GM12878 (cell line): Measurements from ENCODE around the gene MAGI2. TPM values are rescaled to one million over a fixed set of nuclear protein-coding genes. Genes with fewer than 3 reads are reported as not detected.

Experiments used
- CEBPB ChIP-seq, 2 experiments: fragments of 150-350 bp in 1 of 2; IDR thresholded peaks; 2 replicates each; pipeline ENCODE4 v1.6.1; 2012 to 2014; ENCODE audit warnings: low read depth in 2 of 2, low read length in 2 of 2, borderline replicate concordance in 1 of 2, inconsistent platforms in 1 of 2
- ESRRA ChIP-seq: IDR thresholded peaks from 2 replicates; pipeline ENCODE4 v1.6.1; 2012; ENCODE audit warnings: mild to moderate bottlenecking, low read length, improper control_type of control experiment
- JUND ChIP-seq: IDR thresholded peaks from 2 replicates; pipeline ENCODE4 v1.6.1; 2012; ENCODE audit warnings: low read depth, mild to moderate bottlenecking, low read length, improper control_type of control experiment, moderate library complexity
- KDM1A ChIP-seq: fragments of 200-600 bp; sonication (generic); IDR thresholded peaks from 2 replicates; pipeline ENCODE4 v1.6.1; 2016; ENCODE audit warnings: borderline replicate concordance
- LARP7 ChIP-seq: fragments of 450-650 bp; IDR thresholded peaks from 2 replicates; pipeline ENCODE4 v1.6.1; 2017; ENCODE audit warnings: mild to moderate bottlenecking
- MYB ChIP-seq: fragments of 150-350 bp; IDR thresholded peaks from 2 replicates; pipeline ENCODE4 v1.6.1; 2014; ENCODE audit warnings: mild to moderate bottlenecking, low read depth, low read length, borderline replicate concordance
- POLR2A ChIP-seq: IDR thresholded peaks from 2 replicates; pipeline ENCODE4 v1.6.1; 2011; ENCODE audit warnings: low read depth, mild to moderate bottlenecking, low read length
- POLR2AphosphoS5 ChIP-seq: IDR thresholded peaks from 2 replicates; pipeline ENCODE4 v1.6.1; 2011; ENCODE audit warnings: mild to moderate bottlenecking, low read length, inconsistent platforms
- RB1 ChIP-seq: fragments of 450-650 bp; formaldehyde crosslinking; IDR thresholded peaks from 2 replicates; pipeline ENCODE4 v1.6.1; 2017; ENCODE audit warnings: mild to moderate bottlenecking, borderline replicate concordance
- SIX5 ChIP-seq: IDR thresholded peaks from 2 replicates; pipeline ENCODE4 v1.6.1; 2011; ENCODE audit warnings: mild to moderate bottlenecking, low read depth, low read length, moderate library complexity; ENCODE audit not compliant: severe bottlenecking
- ZBED1 ChIP-seq: IDR thresholded peaks from 2 replicates; pipeline ENCODE4 v1.6.1; 2016; ENCODE audit warnings: borderline replicate concordance
- polyA plus RNA-seq, 11 experiments: library from polyadenylated mRNA; depleted of rRNA in 4 of 11; unstranded in 6 of 11; stranded (reverse) in 5 of 11; fragments of >200 nt; fragmentation: Nextera tagmentation in 4 of 11; fragmentation: Illumina TruSeq in 1 of 11; extraction: Ambion mirVana in 4 of 11; extraction: Trizol in 1 of 11; gene quantifications; 1 replicate in 1 of 11; 2 replicates in 10 of 11; pipeline versions ENCODE4 v1.2.1 to v1.2.3, GENCODE V29; 2011 to 2016; ENCODE audit warnings: inconsistent platforms in 2 of 11, missing spikeins in 2 of 11, low read depth in 1 of 11
- total RNA-seq, 4 experiments: library from RNA; depleted of rRNA in 3 of 4; stranded (reverse); fragments of >200 nt in 3 of 4; fragmentation: Illumina TruSeq in 1 of 4; extraction: Trizol in 1 of 4; gene quantifications; 2 replicates each; pipeline versions ENCODE4 v1.2.1 to v1.2.3, GENCODE V29; 2013 to 2021
- TF ChIP-seq, protein P1 (sequence below): IDR thresholded peaks from 2 replicates; pipeline ENCODE4 v1.6.1; 2012; ENCODE audit warnings: low read depth, low read length, improper control_type of control experiment
- TF ChIP-seq, protein P2 (sequence below), 3 experiments: IDR thresholded peaks in 2 of 3; conservative IDR thresholded peaks in 1 of 3; 2 replicates each; pipeline ENCODE4 v1.5.1; 2011; ENCODE audit warnings: low read depth in 3 of 3, low read length in 3 of 3, mild to moderate bottlenecking in 3 of 3, control low read depth in 2 of 3, moderate library complexity in 2 of 3, inconsistent platforms in 1 of 3, mixed read lengths in 1 of 3; ENCODE audit not compliant: control insufficient read depth in 2 of 3, insufficient read depth in 1 of 3; ENCODE audit errors: extremely low read depth in 1 of 3
- TF ChIP-seq, protein P3 (sequence below): fragments of 450-650 bp; IDR thresholded peaks from 2 replicates; pipeline ENCODE4 v1.6.1; 2017; ENCODE audit warnings: mild to moderate bottlenecking, moderate library complexity

Gene MAGI2
- total and polyA plus RNA-seq, 10 of the 15 experiments (the other 5 are each of a cell fraction or from before 2014, with no cell fraction given): 0.01 to 0.31 (median 0.05) TPM; not detected in 2

DNA sequence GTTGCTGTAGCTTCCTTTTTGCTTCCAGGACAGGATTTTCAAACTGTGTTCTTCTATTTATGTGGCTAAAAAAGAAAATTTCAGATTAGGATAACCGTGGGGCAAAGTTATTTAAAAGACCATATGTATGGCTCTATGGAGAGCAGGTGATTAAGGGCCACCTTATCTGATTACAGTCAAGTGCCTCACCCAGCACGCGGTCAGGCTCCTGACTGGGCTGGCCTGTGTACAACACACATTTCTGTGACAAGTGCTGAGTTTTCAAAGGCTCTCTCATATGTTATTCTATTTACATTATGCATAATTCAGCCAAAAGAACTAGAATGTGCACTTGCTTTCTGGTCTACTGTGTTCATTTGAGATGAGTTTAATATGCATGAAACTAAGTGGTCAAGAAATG, 1107.5 kb downstream of the MAGI2 start (continued):
- TF ChIP-seq ESRRA (no peak), CEBPB (IDR thresholded peaks at IDR 0.05; ENCODE audit: borderline replicate concordance in 1 of 2, low read depth in 2 of 2, low read length in 2 of 2) (no peak), POLR2A (no peak), RB1 (no peak), POLR2AphosphoS5 (no peak), SIX5 (no peak), MYB (no peak), ZBED1 (no peak), JUND (no peak), KDM1A (no peak), LARP7 (no peak)
- TF ChIP-seq, protein P1, sequence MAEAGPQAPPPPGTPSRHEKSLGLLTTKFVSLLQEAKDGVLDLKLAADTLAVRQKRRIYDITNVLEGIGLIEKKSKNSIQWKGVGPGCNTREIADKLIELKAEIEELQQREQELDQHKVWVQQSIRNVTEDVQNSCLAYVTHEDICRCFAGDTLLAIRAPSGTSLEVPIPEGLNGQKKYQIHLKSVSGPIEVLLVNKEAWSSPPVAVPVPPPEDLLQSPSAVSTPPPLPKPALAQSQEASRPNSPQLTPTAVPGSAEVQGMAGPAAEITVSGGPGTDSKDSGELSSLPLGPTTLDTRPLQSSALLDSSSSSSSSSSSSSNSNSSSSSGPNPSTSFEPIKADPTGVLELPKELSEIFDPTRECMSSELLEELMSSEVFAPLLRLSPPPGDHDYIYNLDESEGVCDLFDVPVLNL: no peak
- TF ChIP-seq, protein P2, sequence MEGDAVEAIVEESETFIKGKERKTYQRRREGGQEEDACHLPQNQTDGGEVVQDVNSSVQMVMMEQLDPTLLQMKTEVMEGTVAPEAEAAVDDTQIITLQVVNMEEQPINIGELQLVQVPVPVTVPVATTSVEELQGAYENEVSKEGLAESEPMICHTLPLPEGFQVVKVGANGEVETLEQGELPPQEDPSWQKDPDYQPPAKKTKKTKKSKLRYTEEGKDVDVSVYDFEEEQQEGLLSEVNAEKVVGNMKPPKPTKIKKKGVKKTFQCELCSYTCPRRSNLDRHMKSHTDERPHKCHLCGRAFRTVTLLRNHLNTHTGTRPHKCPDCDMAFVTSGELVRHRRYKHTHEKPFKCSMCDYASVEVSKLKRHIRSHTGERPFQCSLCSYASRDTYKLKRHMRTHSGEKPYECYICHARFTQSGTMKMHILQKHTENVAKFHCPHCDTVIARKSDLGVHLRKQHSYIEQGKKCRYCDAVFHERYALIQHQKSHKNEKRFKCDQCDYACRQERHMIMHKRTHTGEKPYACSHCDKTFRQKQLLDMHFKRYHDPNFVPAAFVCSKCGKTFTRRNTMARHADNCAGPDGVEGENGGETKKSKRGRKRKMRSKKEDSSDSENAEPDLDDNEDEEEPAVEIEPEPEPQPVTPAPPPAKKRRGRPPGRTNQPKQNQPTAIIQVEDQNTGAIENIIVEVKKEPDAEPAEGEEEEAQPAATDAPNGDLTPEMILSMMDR (IDR thresholded peaks at IDR 0.05 in 2 of 3, conservative IDR thresholded peaks at IDR 0.05 in 1 of 3; ENCODE audit: control insufficient read depth in 2 of 3, extremely low read depth in 1 of 3, insufficient read depth in 1 of 3, low read depth in 3 of 3, low read length in 3 of 3): no peak
- TF ChIP-seq, protein P3, sequence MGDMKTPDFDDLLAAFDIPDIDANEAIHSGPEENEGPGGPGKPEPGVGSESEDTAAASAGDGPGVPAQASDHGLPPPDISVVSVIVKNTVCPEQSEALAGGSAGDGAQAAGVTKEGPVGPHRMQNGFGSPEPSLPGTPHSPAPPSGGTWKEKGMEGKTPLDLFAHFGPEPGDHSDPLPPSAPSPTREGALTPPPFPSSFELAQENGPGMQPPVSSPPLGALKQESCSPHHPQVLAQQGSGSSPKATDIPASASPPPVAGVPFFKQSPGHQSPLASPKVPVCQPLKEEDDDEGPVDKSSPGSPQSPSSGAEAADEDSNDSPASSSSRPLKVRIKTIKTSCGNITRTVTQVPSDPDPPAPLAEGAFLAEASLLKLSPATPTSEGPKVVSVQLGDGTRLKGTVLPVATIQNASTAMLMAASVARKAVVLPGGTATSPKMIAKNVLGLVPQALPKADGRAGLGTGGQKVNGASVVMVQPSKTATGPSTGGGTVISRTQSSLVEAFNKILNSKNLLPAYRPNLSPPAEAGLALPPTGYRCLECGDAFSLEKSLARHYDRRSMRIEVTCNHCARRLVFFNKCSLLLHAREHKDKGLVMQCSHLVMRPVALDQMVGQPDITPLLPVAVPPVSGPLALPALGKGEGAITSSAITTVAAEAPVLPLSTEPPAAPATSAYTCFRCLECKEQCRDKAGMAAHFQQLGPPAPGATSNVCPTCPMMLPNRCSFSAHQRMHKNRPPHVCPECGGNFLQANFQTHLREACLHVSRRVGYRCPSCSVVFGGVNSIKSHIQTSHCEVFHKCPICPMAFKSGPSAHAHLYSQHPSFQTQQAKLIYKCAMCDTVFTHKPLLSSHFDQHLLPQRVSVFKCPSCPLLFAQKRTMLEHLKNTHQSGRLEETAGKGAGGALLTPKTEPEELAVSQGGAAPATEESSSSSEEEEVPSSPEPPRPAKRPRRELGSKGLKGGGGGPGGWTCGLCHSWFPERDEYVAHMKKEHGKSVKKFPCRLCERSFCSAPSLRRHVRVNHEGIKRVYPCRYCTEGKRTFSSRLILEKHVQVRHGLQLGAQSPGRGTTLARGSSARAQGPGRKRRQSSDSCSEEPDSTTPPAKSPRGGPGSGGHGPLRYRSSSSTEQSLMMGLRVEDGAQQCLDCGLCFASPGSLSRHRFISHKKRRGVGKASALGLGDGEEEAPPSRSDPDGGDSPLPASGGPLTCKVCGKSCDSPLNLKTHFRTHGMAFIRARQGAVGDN: no peak
